Nucleus accumbens (tissue), 56 donors: ENCODE results near the gene DNAL4.

ENCODE experiments used
- DNase-seq, 56 donors: peaks; one replicate each; lab custom pipeline; 2025; lab: John Stamatoyannopoulos, UW

Gene DNAL4

DNA sequence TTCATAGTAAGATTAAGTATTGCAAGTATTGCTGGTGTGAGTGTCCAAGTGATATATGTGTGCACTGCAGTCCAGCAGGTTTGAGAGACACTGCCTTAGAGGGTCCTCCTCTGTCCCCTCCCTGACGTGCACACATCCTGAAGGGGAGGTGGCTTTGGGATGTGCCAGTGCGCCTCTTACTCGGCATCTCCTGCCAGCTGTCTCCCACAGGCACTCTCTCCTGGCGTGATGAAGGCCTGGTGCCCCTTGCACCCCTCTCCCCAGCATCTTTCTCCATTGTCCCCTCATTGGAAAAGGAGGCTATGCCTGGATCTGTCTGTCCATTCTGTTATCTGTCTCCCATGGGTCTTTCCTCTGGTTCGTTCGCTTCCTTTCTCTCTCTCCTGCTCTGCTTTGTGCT, 64.0 kb downstream of the DNAL4 start:
- no peak for DNase-seq

DNA sequence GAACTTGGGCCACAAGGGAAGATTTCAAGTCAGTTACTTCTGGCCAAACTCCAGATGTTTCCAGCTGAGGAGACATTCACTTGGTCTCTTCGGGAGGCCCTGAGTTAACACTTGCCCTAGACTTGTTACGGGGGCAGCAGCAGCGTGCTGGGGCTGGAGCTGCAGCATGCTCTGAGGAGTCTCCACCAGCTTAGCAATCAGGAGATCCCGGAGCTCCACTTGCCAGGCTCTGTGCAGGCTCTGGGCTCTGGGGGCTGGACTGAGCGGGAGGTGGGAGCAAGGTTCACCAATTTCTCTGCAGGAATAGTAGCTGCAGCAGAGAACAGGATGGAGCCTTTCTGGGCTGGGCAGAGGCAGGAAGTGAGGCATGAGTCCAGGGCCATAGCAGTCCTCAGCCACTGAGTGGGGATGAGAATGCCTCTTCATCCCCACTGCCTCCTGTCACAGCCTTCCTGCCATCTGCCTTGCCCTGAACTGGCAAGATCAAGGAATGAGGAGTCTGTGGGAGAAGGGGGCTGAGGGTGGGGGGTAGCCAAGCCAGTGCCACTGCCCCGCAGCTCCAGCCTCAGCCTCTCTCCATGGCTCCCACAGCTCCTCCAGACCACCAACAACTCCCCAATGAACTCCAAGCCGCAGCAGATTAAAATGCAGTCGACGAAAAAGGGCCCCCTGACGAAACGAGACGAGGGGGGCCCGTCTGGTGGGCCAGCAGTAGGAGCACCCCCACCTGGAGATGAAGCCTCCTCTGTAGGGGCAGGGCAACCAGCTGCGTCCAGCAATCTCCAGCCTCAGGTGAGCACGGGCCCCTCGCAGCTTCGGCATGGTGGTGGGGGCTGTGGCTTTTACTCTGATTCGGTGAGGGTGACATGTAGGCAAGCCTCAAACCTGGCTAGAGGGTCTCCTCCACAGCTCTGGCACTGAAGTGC, 64.8 kb downstream of the DNAL4 start:
- no peak for DNase-seq
